HL-60/S4 treated with retinoic acid at 250 ng/mL for 4 days and 3 days (cell line): Measurements from ENCODE around the gene DENND4C.
"Not testable (repeated sequence)": the region's sequence is repeated elsewhere in the genome, so short reads cannot be mapped to it uniquely, and the experiment has no call there.

Experiments used
- in situ Hi-C: fragments of 300-500 bp; cut with MboI; formaldehyde crosslinking; loops from 2 replicates; pipeline ENCODE4 v1.7.0; 2022; ENCODE audit warnings: low sequenced_read_pairs

Gene DENND4C

GRCh38 chr9:19265602-19266001 is 35.1 kb downstream of the DENND4C start:
- in situ Hi-C loops, result not testable (repeated sequence)

- in situ Hi-C loops, result not testable (repeated sequence)
Measured at GRCh38 chr9:19266778-19267384, 36.4 kb downstream of the DENND4C start.

GRCh38 chr9:19269582-19269981 is 39.1 kb downstream of the DENND4C start:
- in situ Hi-C loops, result no loop called here

GRCh38 chr9:19270421-19270949 is 40.0 kb downstream of the DENND4C start:
- in situ Hi-C loops, result no loop called here

GRCh38 chr9:19271081-19271480 is 40.6 kb downstream of the DENND4C start:
- in situ Hi-C loops, result no loop called here

- in situ Hi-C loops, result no loop called here
Measured at GRCh38 chr9:19281801-19282200, 51.3 kb downstream of the DENND4C start.

- in situ Hi-C loops, result no loop called here
Measured at GRCh38 chr9:19283072-19283710, 52.7 kb downstream of the DENND4C start.

GRCh38 chr9:19284729-19285128 is 54.2 kb downstream of the DENND4C start:
- in situ Hi-C loops, result no loop called here

- in situ Hi-C loops, result no loop called here
Measured at GRCh38 chr9:19286634-19287188, 56.2 kb downstream of the DENND4C start.

GRCh38 chr9:19288081-19288480 is 57.6 kb downstream of the DENND4C start:
- in situ Hi-C loops, result no loop called here

GRCh38 chr9:19290103-19290502 is 59.6 kb downstream of the DENND4C start:
- in situ Hi-C loops, result no loop called here

GRCh38 chr9:19294219-19294618 is 63.7 kb downstream of the DENND4C start:
- in situ Hi-C loops, result no loop called here

- in situ Hi-C loops, result no loop called here
Measured at GRCh38 chr9:19298436-19299000, 68.0 kb downstream of the DENND4C start.

GRCh38 chr9:19303216-19303615 is 72.7 kb downstream of the DENND4C start:
- in situ Hi-C loops, result no loop called here

GRCh38 chr9:19306568-19306967 is 76.1 kb downstream of the DENND4C start:
- in situ Hi-C loops, result no loop called here

GRCh38 chr9:19310246-19310645 is 79.8 kb downstream of the DENND4C start:
- in situ Hi-C loops, result no loop called here

GRCh38 chr9:19313573-19313972 is 83.1 kb downstream of the DENND4C start:
- in situ Hi-C loops, result no loop called here

- in situ Hi-C loops, result no loop called here
Measured at GRCh38 chr9:19320495-19320894, 90.0 kb downstream of the DENND4C start.

- in situ Hi-C loops, result no loop called here
Measured at GRCh38 chr9:19331877-19332276, 101.4 kb downstream of the DENND4C start.

- in situ Hi-C loops, result no loop called here
Measured at GRCh38 chr9:19336166-19336565, 105.7 kb downstream of the DENND4C start.

- in situ Hi-C loops, result no loop called here
Measured at GRCh38 chr9:19342947-19343346, 112.5 kb downstream of the DENND4C start.

GRCh38 chr9:19358701-19359100 is 128.2 kb downstream of the DENND4C start:
- in situ Hi-C loops, result no loop called here
